Measurements from ENCODE around the gene MYO1B. TPM values are rescaled to one million over a fixed set of nuclear protein-coding genes. Genes with fewer than 3 reads are reported as not detected.

MYO1B gene
- total and polyA plus RNA-seq, 10 of the 15 experiments (the other 5 are each of a cell fraction or from before 2014, with no cell fraction given): 0.10 to 4.2 (median 1.6) TPM

GRCh38 chr2:191374939-191375338 is 129.7 kb downstream of the MYO1B start:
- H3K9ac ChIP-seq (ENCODE audit: control insufficient read depth, insufficient read depth, low read length): no peak overlapping the region
- ATAC-seq (no peak), FAIRE-seq (no peak), DNase-seq (ENCODE audit: low read depth, low spot score) (no peak)
- no peak overlapping the region for H3K4me2 ChIP-seq (ENCODE audit: control insufficient read depth, insufficient read depth)
- WGBS (ENCODE audit: insufficient coverage, insufficient replicate concordance, low lambda C conversion rate, missing lambda C conversion rate): 3% methylated on average over 1 of the region's 1 CpG
- TF ChIP-seq IKZF2 (IDR thresholded peaks at IDR 0.05) (no peak), MTA2 (IDR thresholded peaks at IDR 0.05; ENCODE audit: low read depth) (no peak), TCF7 (IDR thresholded peaks at IDR 0.05; ENCODE audit: borderline replicate concordance) (no peak), ATF7 (IDR thresholded peaks at IDR 0.05; ENCODE audit: low read depth) (no peak), ELK1 (IDR thresholded peaks at IDR 0.05; ENCODE audit: low read depth, low read length) (no peak), PAX8 (IDR thresholded peaks at IDR 0.05) (no peak), ZNF274 (IDR thresholded peaks at IDR 0.05; ENCODE audit: insufficient read depth, insufficient read length) (no peak), SMARCA5 (IDR thresholded peaks at IDR 0.05) (no peak), TCF12 (IDR thresholded peaks at IDR 0.05; ENCODE audit: low read depth, low read length) (no peak), ATF3 (IDR thresholded peaks at IDR 0.05; ENCODE audit: borderline replicate concordance, extremely low read depth, low read depth, low read length) (no peak), TCF3 (IDR thresholded peaks at IDR 0.05; ENCODE audit: borderline replicate concordance, insufficient read depth, low read depth, low read length) (no peak), MYC (IDR thresholded peaks at IDR 0.05; ENCODE audit: insufficient read depth, insufficient read length, insufficient replicate concordance, low read length, severe bottlenecking) (no peak), HDAC2 (IDR thresholded peaks at IDR 0.05) (no peak), RB1 (IDR thresholded peaks at IDR 0.05; ENCODE audit: borderline replicate concordance) (no peak), POLR2AphosphoS2 (IDR thresholded peaks at IDR 0.05; ENCODE audit: low read depth, low read length) (no peak)
- in situ Hi-C loops (cut with MboI): no loop called here
- H3K9me3 ChIP-seq (replicated peaks; ENCODE audit: control insufficient read depth, insufficient read depth, low read length): no peaks in the 10 kb centered on the region
- no peak overlapping the region for H2AFZ ChIP-seq (ENCODE audit: control insufficient read depth, low read depth, low read length)
- ChIA-PET CTCF (no interaction called here), SMC1A (ENCODE audit: uncharacterized antibody, unreplicated experiment) (interaction anchor here (0.7 to 1.1 kb wide), 3 partner anchors 9 to 323 kb away, joined by 3 read pairs; no protein-coding TSS in a partner anchor), POLR2A (no interaction called here), RAD21 (ENCODE audit: unreplicated experiment) (interaction anchor here (0.7 kb wide), 1 partner anchor 524 kb away, joined by 3 read pairs; no protein-coding TSS in a partner anchor)
- intact Hi-C loops (cut with micrococcal nuclease; ENCODE audit: unreplicated experiment): no loop called here
- H3K4me3 ChIP-seq: no peak overlapping the region
- no peaks in the 10 kb centered on the region for H3K79me2 ChIP-seq (ENCODE audit: control insufficient read depth, insufficient read depth, low read length)
- H3K4me1 ChIP-seq (ENCODE audit: control insufficient read depth, insufficient read depth, low read length): no peaks in the 10 kb centered on the region
- H3K27me3 ChIP-seq (replicated peaks in 1 of 2; ENCODE audit: control insufficient read depth in 2 of 2, insufficient read depth in 2 of 2, low read length in 1 of 2): no peaks in the 10 kb centered on the region
- H3K36me3 ChIP-seq (ENCODE audit: control insufficient read depth in 2 of 2, insufficient read depth in 2 of 2, low read length in 1 of 2): no peaks in the 10 kb centered on the region
- no peaks in the 10 kb centered on the region for H4K20me1 ChIP-seq (ENCODE audit: control insufficient read depth, insufficient read depth)
- H3K27ac ChIP-seq (ENCODE audit: control insufficient read depth, insufficient read depth): no peak overlapping the region
- BruUV-seq (replicated peaks): no TSS peak

Measured in GM12878 (cell line).